Tibial artery (tissue), 4 donors: ENCODE results near the gene ADAM19.

Experiments used
- DNase-seq, 2 donors: peaks; one replicate each; pipeline ENCODE4 v3.0.0-alpha.2; 2019
- H3K27ac ChIP-seq, 2 donors: fragments of 200-600 bp; sonication (generic) in 1 of 2; 1 replicate in 1 of 2; 2 replicates in 1 of 2; pipeline ENCODE4 v1.5.1; 2018 to 2019; ENCODE audit warnings: mild to moderate bottlenecking in 1 of 2
- H3K27me3 ChIP-seq, 2 donors: fragments of 200-600 bp; sonication (generic) in 1 of 2; one replicate each; pipeline versions ENCODE4 v1.5.1 to v1.6.0; 2016 to 2019
- H3K36me3 ChIP-seq, 3 donors: fragments of 200-600 bp; sonication (generic) in 2 of 3; one replicate each; pipeline ENCODE4 v1.5.1; 2016 to 2019; ENCODE audit warnings: mild to moderate bottlenecking in 2 of 3
- H3K4me1 ChIP-seq, 4 donors: fragments of 200-600 bp; sonication (generic) in 2 of 4; 1 replicate in 3 of 4; 2 replicates in 1 of 4; pipeline ENCODE4 v1.5.1; 2016 to 2019
- H3K4me3 ChIP-seq, 2 donors: fragments of 200-600 bp; sonication (generic) in 1 of 2; 1 replicate in 1 of 2; 2 replicates in 1 of 2; pipeline ENCODE4 v1.5.1; 2018 to 2019; ENCODE audit warnings: mild to moderate bottlenecking in 2 of 2
- H3K9me3 ChIP-seq, 3 donors: fragments of 200-600 bp; sonication (generic) in 1 of 3; one replicate each; pipeline ENCODE4 v1.5.1; 2016 to 2019
- CTCF ChIP-seq, 2 experiments: fragments of 200-600 bp in 1 of 2; fragments of 450-650 bp in 1 of 2; IDR thresholded peaks; one replicate each; pipeline ENCODE4 v1.5.1; 2017 to 2019; ENCODE audit warnings: antibody characterized with exemption in 2 of 2, mild to moderate bottlenecking in 1 of 2, moderate library complexity in 1 of 2
- intact Hi-C: fragments of 100-400 bp; cut with DNase I; formaldehyde crosslinking; loops from one replicate; pipeline ENCODE4 v1.15.0; 2023; ENCODE audit warnings: low total_unique reads

The ADAM19 gene

GRCh38 chr5:157571357-157571827 is 4.2 kb downstream of the ADAM19 start:
- peaks cover 0 to 8% (median 0%) of the 10 kb centered on the region in 3 donors for H3K36me3 ChIP-seq
- H3K4me3 ChIP-seq: no peak overlapping the region
- no peak for DNase-seq
- H3K9me3 ChIP-seq: no peaks in the 10 kb centered on the region
- H3K4me1 ChIP-seq: peaks cover 0 to 40% (median 17%) of the 10 kb centered on the region in 4 donors
- no peak for TF ChIP-seq CTCF (IDR thresholded peaks at IDR 0.05)
- H3K27ac ChIP-seq: peak overlapping the region; percentile 10 to 45
- intact Hi-C loops: loop anchor here (10.0 kb wide), 1 partner anchor 177 kb away; no protein-coding TSS in a partner anchor
- no peaks in the 10 kb centered on the region for H3K27me3 ChIP-seq

- DNase-seq: no peak
- H3K9me3 ChIP-seq: no peaks in the 10 kb centered on the region
- no peak overlapping the region for H3K4me3 ChIP-seq
- intact Hi-C loops: loop anchor here (10.0 kb wide), 1 partner anchor 176 kb away; no protein-coding TSS in a partner anchor
- H3K4me1 ChIP-seq: peaks cover 0 to 40% (median 17%) of the 10 kb centered on the region in 4 donors
- peak overlapping the region; percentile 10 to 45 for H3K27ac ChIP-seq
- no peaks in the 10 kb centered on the region for H3K27me3 ChIP-seq
- no peak for TF ChIP-seq CTCF (IDR thresholded peaks at IDR 0.05)
- peaks cover 0 to 8% (median 0%) of the 10 kb centered on the region in 3 donors for H3K36me3 ChIP-seq
Measured at GRCh38 chr5:157570531-157571200, 4.9 kb downstream of the ADAM19 start.

- DNase-seq: no peak
- H3K9me3 ChIP-seq: no peaks in the 10 kb centered on the region
- H3K4me1 ChIP-seq: peaks cover 0 to 44% (median 20%) of the 10 kb centered on the region in 4 donors
- intact Hi-C loops: no loop called here
- H3K27me3 ChIP-seq: no peaks in the 10 kb centered on the region
- peaks cover 0 to 8% (median 0%) of the 10 kb centered on the region in 3 donors for H3K36me3 ChIP-seq
- no peak for TF ChIP-seq CTCF (IDR thresholded peaks at IDR 0.05)
- H3K27ac ChIP-seq: no peak overlapping the region
- no peak overlapping the region for H3K4me3 ChIP-seq
Measured at GRCh38 chr5:157568720-157569119, 6.9 kb downstream of the ADAM19 start.

- Histone ChIP-seq H3K9me3 (no peaks in the 10 kb centered on the region), H3K4me1 (peaks cover 0 to 44% (median 23%) of the 10 kb centered on the region in 4 donors), H3K27me3 (no peaks in the 10 kb centered on the region), H3K4me3 (no peak overlapping the region), H3K27ac (no peak overlapping the region), H3K36me3 (peaks cover 0 to 8% (median 0%) of the 10 kb centered on the region in 3 donors)
- intact Hi-C loops: no loop called here
- TF ChIP-seq CTCF (IDR thresholded peaks at IDR 0.05): no peak
- no peak for DNase-seq
Measured at GRCh38 chr5:157568222-157568621, 7.4 kb downstream of the ADAM19 start.

- Histone ChIP-seq H3K4me3 (no peak overlapping the region), H3K27me3 (no peaks in the 10 kb centered on the region), H3K4me1 (peaks cover 0 to 48% (median 33%) of the 10 kb centered on the region in 4 donors), H3K9me3 (no peaks in the 10 kb centered on the region), H3K27ac (no peak overlapping the region), H3K36me3 (peaks cover 0 to 8% (median 0%) of the 10 kb centered on the region in 3 donors)
- DNase-seq: peak in 1 of 2 donors; percentile 47
- TF ChIP-seq CTCF (IDR thresholded peaks at IDR 0.05): no peak
- intact Hi-C loops: no loop called here
Measured at GRCh38 chr5:157566902-157567489, 8.6 kb downstream of the ADAM19 start.
